HG03575 (cell line): ENCODE measurements around the gene FADD.

Experiments used
- ATAC-seq: cut with Tn5 transposase; IDR thresholded peaks from one replicate; pipeline ENCODE4 v1.9.1; 2021; ENCODE audit not compliant: unreplicated experiment, insufficient number of reproducible peaks, low FRiP score; ENCODE audit errors: extremely low read depth

FADD gene

GRCh38 chr11:70202920-70203750, at the start of gene FADD:
Gene FADD, plus strand, starts transcription at chr11:70203296. Its CDS starts 164 bp downstream, at chr11:70203460.
- ATAC-seq = no peak

- no peak for ATAC-seq
These were observed 47.7 kb upstream of the FADD start for GRCh38 chr11:70155386-70155785.

- no peak for ATAC-seq
These were observed 46.6 kb upstream of the FADD start for GRCh38 chr11:70156291-70157037.

GRCh38 chr11:70158201-70158600, 44.9 kb upstream of the FADD start:
- no peak for ATAC-seq

- no peak for ATAC-seq
These were observed 44.2 kb upstream of the FADD start for GRCh38 chr11:70158757-70159389.

- ATAC-seq = no peak
These were observed 43.2 kb upstream of the FADD start for GRCh38 chr11:70159627-70160570.

- ATAC-seq = no peak
These were observed 42.0 kb upstream of the FADD start for GRCh38 chr11:70161043-70161625.

GRCh38 chr11:70164705-70165104, 38.4 kb upstream of the FADD start:
- no peak for ATAC-seq

GRCh38 chr11:70167120-70167519, 36.0 kb upstream of the FADD start:
- no peak for ATAC-seq

GRCh38 chr11:70167723-70168404, 35.2 kb upstream of the FADD start:
- no peak for ATAC-seq

GRCh38 chr11:70168405-70168754, 34.7 kb upstream of the FADD start:
- no peak for ATAC-seq

- no peak for ATAC-seq
These were observed 34.0 kb upstream of the FADD start for GRCh38 chr11:70169127-70169526.

- no peak for ATAC-seq
These were observed 33.5 kb upstream of the FADD start for GRCh38 chr11:70169632-70170031.

GRCh38 chr11:70170596-70171210, 32.4 kb upstream of the FADD start:
- no peak for ATAC-seq

- ATAC-seq = no peak
These were observed 30.1 kb upstream of the FADD start for GRCh38 chr11:70173018-70173417.

GRCh38 chr11:70174547-70175235, 28.4 kb upstream of the FADD start:
- no peak for ATAC-seq

- no peak for ATAC-seq
These were observed 27.8 kb upstream of the FADD start for GRCh38 chr11:70175236-70175698.
